CD4-positive, alpha-beta T cell treated with Interferon alpha-2 for 1 hour (primary cell): Measurements from ENCODE around the gene XYLB.
A peak's percentile ranks its signal among the peaks of the same experiment; 100 is the strongest.
"Not testable (repeated sequence)": the region's sequence is repeated elsewhere in the genome, so short reads cannot be mapped to it uniquely, and the experiment has no call there.

Source experiments
- DNase-seq, 2 donors: peaks; one replicate each; pipeline ENCODE4 v3.0.0-alpha.2; 2020 to 2022

Gene XYLB

GRCh38 chr3:38397320-38397719 lies 50.7 kb downstream of the XYLB start:
- DNase-seq, result no peak

DNA sequence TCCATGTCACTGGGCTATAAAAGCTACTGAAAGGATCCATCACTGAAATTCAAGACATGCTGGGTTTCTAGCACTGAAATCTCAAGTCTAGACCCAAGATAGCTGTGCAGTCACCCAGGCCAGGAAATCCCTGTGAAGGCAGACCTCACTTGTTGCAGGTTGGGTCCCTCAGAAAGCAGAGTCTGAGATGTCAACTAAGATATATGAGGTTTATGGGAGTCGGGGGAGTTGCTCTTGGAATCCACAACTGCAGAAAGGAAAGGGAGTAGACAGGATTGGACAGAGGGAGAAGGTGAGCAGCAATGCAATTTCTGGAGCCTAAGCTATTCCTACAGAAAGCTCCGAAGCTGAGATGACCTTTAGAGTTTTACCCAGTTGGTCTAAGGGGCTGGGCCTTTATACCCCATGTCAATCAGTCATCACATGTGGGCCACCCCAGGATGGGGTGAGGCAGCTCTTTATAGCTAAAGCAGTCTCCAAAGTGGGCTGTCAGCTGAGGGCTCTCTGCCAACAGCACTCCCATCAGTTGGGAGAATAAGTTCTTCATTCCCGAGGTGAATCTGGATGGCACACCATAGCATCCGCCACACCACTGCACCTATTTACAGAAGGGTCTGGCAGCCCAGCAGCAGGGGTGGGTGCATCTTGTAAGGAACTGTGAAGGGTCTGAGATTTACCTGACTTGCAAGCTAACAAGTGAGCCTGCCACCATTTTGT lies 54.8 kb downstream of the XYLB start:
- DNase-seq, result no peak

DNA sequence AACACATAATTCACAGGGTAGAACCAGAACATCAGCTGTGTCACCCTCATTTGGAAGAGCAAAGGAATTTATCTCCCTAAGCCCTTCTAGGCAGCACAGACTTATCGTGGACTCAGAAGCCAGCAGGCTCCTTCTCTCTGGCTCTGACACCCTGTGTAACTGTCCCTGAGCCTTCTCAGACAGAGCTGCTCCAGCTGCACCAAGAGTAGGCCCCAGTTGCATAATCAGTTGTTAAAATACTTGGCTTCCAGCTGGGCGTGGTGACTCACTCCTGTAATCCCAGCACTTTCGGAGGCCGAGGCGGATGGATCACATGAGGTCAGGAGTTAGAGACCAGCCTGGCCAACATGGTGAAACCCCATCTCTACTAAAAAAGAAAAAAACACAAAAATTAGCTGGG lies 57.7 kb downstream of the XYLB start:
- DNase-seq, result no peak

- DNase-seq, result no peak
Observed at GRCh38 chr3:38411591-38411990, 65.0 kb downstream of the XYLB start.

DNA sequence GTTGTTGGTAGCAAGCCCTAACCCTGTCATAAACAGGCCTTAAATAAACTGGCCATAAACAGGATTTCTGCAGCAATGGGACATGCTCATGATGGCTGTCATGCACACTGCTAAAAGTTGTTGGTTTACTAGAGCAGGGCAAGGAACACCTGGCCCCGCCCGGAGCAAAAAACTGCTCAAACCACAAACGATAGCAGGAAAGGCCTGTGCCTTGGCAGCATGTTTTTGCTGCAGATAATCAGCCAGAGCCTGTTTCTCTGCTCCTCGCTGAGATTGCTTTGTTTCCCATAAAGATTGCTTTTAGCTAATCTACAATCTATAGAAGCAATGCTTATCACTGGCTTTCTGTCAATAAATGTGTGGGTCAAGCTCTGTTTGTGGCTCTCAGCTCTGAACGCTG lies 74.2 kb downstream of the XYLB start:
- peak in 1 of 2 donors; percentile 11 for DNase-seq

DNA sequence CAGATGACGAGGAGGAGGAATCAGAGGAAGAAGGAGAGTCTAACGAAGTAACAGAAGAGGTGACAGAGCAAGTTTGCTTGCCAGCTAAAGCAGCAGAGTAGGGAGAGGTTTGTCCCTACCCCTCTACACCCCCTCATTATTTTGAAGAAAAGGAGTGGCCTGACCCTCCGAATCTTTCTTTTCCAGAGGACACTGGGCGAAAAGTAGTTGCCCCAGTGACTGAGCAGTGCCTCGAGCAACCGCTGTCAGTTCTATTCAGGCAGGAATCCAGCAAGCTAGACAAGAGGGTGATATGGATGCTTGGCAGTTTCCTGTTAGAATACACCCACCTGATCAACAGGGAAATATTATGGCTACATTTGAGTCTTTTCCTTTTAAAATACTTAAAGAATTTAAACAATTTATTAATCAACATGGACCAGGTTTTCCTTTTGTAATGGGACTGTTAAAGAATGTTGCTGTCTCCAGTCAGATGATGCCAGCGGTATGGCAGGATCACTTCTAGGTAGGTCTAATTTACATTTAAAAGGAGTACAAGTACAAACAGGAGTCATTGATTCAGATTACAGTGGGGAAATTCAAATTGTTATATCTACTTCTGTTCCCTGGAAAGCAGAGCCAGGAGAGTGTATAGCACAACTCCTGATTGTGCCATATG lies 75.2 kb downstream of the XYLB start:
- DNase-seq, result no peak

DNA sequence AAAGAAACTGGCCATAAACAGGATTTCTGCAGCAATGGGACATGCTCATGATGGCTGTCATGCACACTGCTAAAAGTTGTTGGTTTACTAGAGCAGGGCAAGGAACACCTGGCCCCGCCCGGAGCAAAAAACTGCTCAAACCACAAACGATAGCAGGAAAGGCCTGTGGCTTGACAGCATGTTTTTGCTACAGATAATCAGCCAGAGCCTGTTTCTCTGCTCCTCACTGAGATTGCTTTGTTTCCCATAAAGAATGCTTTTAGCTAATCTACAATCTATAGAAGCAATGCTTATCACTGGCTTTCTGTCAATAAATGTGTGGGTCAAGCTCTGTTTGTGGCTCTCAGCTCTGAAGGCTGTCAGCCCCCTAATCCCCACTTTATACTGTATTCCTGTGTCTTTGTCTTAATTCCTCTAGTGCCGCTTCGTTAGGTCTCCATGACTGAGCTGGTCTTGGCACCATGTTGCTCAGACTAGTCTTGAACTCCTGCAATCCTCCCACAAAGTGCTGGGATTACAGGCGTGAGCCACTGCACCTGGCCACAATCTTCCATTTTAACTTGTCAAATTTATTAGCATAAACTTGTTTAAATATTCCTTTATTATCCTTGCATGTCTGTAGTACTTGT lies 80.3 kb downstream of the XYLB start:
- DNase-seq, result peak in 1 of 2 donors; percentile 37

DNA sequence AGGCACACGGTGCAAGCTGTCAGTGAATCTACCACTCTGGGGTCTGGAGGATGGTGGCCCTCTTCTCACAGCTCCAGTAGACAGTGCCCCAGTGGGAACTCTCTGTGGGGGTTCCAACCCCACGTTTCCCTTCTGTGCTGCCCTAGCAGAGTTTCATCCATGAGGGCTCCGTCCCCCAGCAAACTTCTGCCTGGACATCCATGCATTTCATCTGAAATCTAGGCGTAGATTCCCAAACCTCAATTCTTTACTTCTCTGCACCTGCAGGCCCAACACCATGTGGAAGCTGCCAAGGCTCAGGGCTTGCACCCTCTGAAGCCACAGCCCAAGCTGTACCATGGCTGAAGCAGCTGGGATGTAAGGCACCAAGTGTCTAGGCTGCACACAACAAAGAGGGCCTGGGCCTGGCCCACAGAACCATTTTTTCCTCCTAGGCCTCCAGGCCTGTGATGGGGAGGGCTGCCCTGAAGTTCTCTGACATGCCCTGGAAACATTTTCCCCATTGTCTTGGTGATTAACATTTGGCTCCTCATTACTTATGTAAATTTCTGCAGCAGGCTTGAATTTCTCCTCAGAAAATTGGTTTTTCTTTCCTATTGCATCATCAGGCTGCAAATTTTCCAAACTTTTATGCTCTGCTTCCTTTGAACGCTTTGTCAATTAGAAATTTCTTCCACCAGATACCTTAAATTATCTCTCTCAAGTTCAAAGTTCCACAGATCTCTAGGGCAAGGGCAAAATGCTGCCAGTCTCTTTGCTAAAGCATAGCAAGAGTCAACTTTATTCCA lies 86.5 kb downstream of the XYLB start:
- not testable (repeated sequence) for DNase-seq

DNA sequence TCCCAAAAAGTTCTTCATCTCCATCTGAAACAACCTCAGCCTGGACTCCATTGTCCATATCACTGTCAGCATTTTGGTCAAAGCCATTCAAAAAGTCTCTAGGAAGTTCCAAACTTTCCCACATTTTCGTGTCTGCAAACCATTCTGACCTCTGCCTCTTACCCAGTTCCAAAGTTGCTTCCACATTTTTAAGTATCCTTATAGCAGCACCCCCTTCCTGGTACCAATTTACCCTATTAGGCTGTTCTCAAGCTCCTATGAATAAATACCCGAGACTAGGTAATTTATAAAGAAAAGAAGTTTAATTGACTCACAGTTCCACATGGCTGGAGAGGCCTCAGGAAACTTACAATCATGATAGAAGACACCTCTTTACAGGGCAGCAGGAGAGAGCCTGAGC lies 87.1 kb downstream of the XYLB start:
- not testable (repeated sequence) for DNase-seq

- peak; percentile 6 to 45 for DNase-seq
Observed at GRCh38 chr3:38438436-38439069, 92.0 kb downstream of the XYLB start.

DNA sequence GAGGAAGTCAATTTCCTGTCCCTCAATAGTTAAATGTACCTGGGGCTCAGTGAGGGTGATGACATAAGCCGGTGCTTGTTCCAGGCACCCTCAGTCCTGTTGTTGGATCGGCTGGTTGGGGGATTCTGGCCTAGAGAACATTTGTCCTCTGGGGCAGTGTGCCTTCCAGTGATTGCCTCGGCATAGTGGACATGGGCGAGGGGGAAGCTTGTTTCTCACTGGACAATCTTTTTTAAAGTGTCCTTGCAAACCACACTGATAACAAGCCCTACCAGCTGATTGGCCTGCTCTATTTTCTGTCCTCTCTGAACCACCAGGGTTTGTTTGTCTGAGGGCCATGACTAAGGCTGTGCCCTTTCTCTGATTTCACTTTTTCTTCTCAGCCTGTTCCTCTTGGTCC lies 96.6 kb downstream of the XYLB start:
- not testable (repeated sequence) for DNase-seq

DNA sequence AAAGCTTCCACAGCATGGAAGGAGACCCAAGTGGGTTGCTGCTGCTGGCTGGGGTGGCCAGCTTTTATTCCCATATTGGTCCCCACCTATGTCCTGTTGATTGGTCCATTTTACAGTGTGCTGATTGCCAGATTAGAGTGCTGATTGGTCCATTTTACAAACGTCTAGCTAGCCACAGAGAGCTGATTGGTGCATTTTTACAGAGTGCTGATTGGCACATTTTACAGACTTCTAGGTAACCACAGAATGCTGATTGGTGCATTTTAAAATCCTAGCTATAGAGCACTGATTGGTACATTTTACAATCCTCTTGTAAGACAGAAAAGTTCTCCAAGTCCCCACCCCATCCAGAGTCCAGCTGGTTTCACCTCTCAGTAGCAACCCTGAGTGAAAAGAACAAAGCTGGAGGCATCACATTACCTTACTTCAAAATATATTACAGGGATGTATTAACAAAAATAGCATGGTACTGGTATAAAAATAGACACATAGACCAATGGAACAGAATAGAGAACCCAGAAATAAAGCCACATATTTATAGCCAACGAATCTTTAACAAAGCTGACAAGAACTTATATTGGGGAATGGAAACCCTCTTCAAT lies 99.6 kb downstream of the XYLB start:
- no peak for DNase-seq

DNA sequence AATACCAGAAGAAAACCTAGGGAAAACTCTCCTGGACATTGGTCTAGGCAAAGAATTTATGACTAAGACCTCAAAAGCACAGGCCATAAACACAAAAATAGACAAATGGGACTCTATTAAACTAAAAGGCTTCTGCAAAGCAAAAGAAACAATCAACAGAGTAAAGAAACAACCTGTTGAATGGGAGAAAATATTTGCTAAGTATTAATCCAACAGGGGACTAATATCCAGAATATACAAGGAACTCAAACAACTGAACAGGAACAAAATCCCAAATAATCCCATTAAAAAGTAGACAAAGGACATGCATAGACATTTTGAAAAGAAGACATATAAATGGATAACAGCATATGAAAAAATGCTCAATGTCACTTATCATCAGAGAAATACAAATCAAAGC lies 100.2 kb downstream of the XYLB start:
- no peak for DNase-seq

DNA sequence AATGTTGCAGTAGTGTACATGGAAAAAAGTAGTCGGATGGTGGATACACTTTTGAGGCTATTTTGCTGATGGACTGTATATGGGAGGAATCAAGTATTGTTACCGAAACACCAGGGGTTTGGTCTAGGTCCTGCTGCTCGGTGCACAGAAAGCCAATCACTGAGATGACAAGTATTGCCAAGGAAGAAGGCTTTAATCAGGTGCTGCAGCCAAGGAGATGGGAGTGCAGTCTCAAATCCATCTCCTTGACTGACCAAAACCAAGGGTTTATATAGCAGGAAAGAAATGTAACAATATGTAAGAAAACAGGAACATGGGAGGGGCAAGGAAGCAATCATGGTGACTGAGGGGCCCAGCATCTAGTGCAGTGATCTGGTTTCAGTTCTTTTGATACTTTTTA lies 104.3 kb downstream of the XYLB start:
- no peak for DNase-seq

DNA sequence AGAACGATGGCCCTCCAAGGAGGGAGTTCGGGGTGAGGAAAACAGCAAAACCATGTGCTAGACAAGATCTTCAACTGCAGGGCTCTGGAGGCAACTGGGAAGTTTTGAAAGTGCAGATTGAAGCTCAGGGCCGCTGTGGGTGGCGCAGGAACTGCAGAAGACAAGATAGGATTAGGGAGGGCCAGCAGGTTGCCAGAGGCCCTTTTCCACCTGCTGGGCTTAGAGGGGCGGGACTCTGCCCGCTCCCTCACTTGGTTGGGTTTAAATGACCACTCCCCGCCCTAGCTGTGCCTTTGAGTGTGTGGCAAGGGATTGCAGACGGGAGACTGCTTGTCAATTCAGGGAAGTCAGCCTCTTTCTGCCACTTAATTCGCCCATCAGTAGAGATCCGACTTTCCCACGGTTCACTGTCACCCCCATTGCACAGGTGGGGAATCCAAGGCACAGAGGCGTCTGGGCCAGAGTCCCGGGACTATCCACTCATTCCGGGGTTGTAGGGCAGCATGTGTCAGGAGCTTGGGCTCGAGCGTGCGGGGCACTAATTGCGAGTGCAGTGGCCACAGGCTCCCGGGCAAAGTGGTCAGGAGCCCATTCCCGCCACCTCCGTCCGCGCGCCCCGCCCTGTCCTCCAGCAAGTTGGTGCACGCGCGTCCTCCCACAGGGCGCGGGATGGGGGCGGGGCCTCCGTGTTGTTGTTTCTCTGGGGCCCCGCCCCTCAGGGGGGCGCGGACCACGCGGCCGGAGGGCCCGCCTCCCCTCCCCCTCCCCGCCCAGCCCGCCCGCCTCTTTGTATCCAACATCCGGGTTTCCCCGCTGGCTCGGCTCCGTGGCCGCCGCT lies 106.7 kb downstream of the XYLB start, which contains the start of gene ACVR2B:
Gene ACVR2B, plus strand, starts transcription at position 816 of the 838 bp plus-strand sequence. CDS start 433 bp downstream, outside the sequence.
- DNase-seq, result peak; percentile 64 to 80

DNA sequence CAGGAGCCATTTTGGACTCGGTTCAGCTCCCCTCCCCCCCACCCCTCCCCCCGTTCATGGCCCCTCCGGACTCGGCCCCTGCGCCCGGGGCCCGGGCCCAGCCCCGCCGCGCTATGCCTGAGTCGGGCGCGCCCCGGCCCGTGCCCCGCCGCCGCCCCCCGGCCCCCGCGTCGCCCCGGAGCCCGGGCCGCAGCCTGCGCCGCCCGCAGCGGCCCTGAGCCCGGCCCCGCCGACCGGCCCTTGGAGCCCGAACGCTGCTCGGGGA lies 107.3 kb downstream of the XYLB start:
- no peak for DNase-seq

- DNase-seq, result peak in 1 of 2 donors; percentile 41
Observed at GRCh38 chr3:38454178-38454883, 107.7 kb downstream of the XYLB start.

- DNase-seq, result peak in 1 of 2 donors; percentile 41
Observed at GRCh38 chr3:38454884-38455638, 108.5 kb downstream of the XYLB start.

DNA sequence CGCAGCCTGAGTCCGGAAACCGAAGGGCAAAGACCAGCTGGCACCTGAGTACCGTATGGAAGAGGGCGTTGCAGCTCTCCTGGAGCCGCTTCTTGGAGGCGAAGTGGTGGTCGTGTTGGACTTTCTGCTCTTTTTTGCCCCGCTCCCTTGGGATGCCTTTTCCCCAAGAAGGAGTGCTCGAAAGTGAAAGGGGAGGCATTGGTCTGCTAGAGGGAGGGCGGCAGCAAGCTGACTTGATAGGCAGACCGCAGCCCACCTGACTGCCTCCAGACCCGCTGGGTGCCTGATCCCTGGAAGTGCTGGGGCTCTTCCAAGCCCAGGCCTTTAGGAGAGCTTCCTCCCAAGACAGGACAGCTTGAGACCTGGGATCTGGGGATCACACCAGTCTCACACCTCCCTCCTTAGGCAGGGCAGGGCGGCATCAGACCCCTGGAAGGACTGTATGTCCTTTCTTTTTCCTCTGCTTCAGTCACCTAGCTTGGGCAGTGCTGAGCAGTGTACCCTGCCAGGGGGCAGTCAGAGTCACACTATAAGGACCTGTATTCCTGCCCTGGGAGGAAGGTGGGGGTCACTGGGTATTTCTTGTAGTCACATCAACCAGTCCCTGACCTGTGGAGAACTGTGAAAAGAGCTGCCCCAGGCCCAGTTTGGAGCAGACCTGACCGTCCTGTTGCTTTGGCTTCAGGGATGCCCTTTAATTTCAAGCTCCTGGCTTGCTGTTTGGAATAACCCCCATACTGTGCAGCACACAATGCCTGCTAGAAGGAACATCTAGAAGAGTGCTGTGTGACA lies 109.2 kb downstream of the XYLB start:
- DNase-seq, result no peak
